HEK293 (cell line): Measurements from ENCODE around the gene PHF23.

Experiments used
- CTCF ChIA-PET: fragments of 350-600 bp; formaldehyde crosslinking; extraction: SDS; loops from one replicate; lab custom pipeline; 2021; ENCODE audit warnings: antibody characterized with exemption; lab: Yijun Ruan, JAX
- POLR2A ChIA-PET: fragments of 300-600 bp; formaldehyde crosslinking; extraction: SDS; loops from one replicate; lab custom pipeline; 2020; ENCODE audit warnings: antibody characterized with exemption, inconsistent platforms; lab: Yijun Ruan, JAX
- H3K27ac ChIP-seq: fragments of 200-500 bp; sonication (Bioruptor generic); 2 replicates; pipeline ENCODE4 v1.5.1; 2014; ENCODE audit warnings: low read depth, low read length, control low read depth, inconsistent platforms; ENCODE audit errors: extremely low read depth
- H3K36me3 ChIP-seq, 2 experiments: fragments of 200-500 bp in 1 of 2; sonication (Bioruptor generic) in 1 of 2; 1 replicate in 1 of 2; 2 replicates in 1 of 2; pipeline ENCODE4 v1.5.1; 2014 to 2017; ENCODE audit warnings: inconsistent platforms in 2 of 2, low read length in 2 of 2; ENCODE audit not compliant: control insufficient read depth in 2 of 2, insufficient read depth in 1 of 2
- H3K4me1 ChIP-seq: fragments of 200-500 bp; sonication (Bioruptor generic); 2 replicates; pipeline ENCODE4 v1.5.1; 2014; ENCODE audit warnings: mild to moderate bottlenecking, low read length, inconsistent platforms; ENCODE audit not compliant: control insufficient read depth, insufficient read depth
- H3K4me3 ChIP-seq: 2 replicates; pipeline ENCODE4 v1.5.1; 2011; ENCODE audit warnings: low read depth, mild to moderate bottlenecking, control low read depth, low read length, moderate library complexity
- H3K9me3 ChIP-seq: fragments of 200-500 bp; sonication (Bioruptor generic); 2 replicates; pipeline ENCODE4 v1.5.1; 2014; ENCODE audit warnings: low read depth, low read length, inconsistent platforms; ENCODE audit not compliant: control insufficient read depth, insufficient read depth
- GLIS2 ChIP-seq: fragments of 450-650 bp; formaldehyde crosslinking; IDR thresholded peaks from 2 replicates; pipeline ENCODE4 v1.5.1; 2016; ENCODE audit warnings: missing biosample characterization, missing genetic modification characterization
- PRDM10 ChIP-seq: fragments of 450-650 bp; formaldehyde crosslinking; IDR thresholded peaks from 2 replicates; pipeline ENCODE4 v1.5.1; 2016; ENCODE audit warnings: missing biosample characterization, missing genetic modification characterization
- SCRT1 ChIP-seq: fragments of 450-650 bp; formaldehyde crosslinking; IDR thresholded peaks from 2 replicates; pipeline ENCODE4 v1.5.1; 2016; ENCODE audit warnings: missing biosample characterization, missing genetic modification characterization, borderline replicate concordance
- WT1 ChIP-seq: fragments of 450-650 bp; formaldehyde crosslinking; IDR thresholded peaks from 2 replicates; pipeline ENCODE4 v1.5.1; 2016; ENCODE audit warnings: missing biosample characterization, missing genetic modification characterization
- ZBTB48 ChIP-seq: fragments of 450-650 bp; formaldehyde crosslinking; IDR thresholded peaks from 2 replicates; pipeline ENCODE4 v1.5.1; 2016; ENCODE audit warnings: missing biosample characterization, missing genetic modification characterization
- ZNF10 ChIP-seq: fragments of 450-650 bp; formaldehyde crosslinking; IDR thresholded peaks from 2 replicates; pipeline ENCODE4 v1.5.1; 2017; ENCODE audit warnings: missing biosample characterization, missing genetic modification characterization
- ZNF112 ChIP-seq: fragments of 450-650 bp; formaldehyde crosslinking; IDR thresholded peaks from 2 replicates; pipeline ENCODE4 v1.5.0; 2017; ENCODE audit warnings: missing biosample characterization, missing genetic modification characterization
- ZNF19 ChIP-seq: fragments of 450-650 bp; formaldehyde crosslinking; IDR thresholded peaks from 2 replicates; pipeline ENCODE4; 2016; ENCODE audit warnings: missing biosample characterization, missing genetic modification characterization, low read depth
- ZNF214 ChIP-seq: fragments of 450-650 bp; formaldehyde crosslinking; IDR thresholded peaks from 2 replicates; pipeline ENCODE4 v1.5.1; 2017; ENCODE audit warnings: missing biosample characterization, mild to moderate bottlenecking, missing genetic modification characterization, borderline replicate concordance
- ZNF335 ChIP-seq: fragments of 450-650 bp; formaldehyde crosslinking; conservative IDR thresholded peaks from 2 replicates; pipeline ENCODE4 v1.5.1; 2016; ENCODE audit warnings: missing biosample characterization, missing genetic modification characterization
- ZNF366 ChIP-seq: fragments of 450-650 bp; formaldehyde crosslinking; conservative IDR thresholded peaks from 2 replicates; pipeline ENCODE4 v1.5.1; 2016; ENCODE audit warnings: missing biosample characterization, missing genetic modification characterization
- ZNF530 ChIP-seq: fragments of 450-650 bp; formaldehyde crosslinking; IDR thresholded peaks from 2 replicates; pipeline ENCODE4 v1.5.1; 2016; ENCODE audit warnings: low read depth, missing biosample characterization, missing genetic modification characterization
- ZNF677 ChIP-seq: fragments of 450-650 bp; IDR thresholded peaks from 2 replicates; pipeline ENCODE4 v1.5.0; 2018; ENCODE audit warnings: missing biosample characterization, mild to moderate bottlenecking, missing genetic modification characterization, moderate library complexity
- TF ChIP-seq, protein P1 (sequence below): fragments of 450-650 bp; formaldehyde crosslinking; conservative IDR thresholded peaks from 2 replicates; pipeline ENCODE4 v1.5.1; 2016; ENCODE audit warnings: low read depth, missing biosample characterization, missing genetic modification characterization

Gene PHF23

DNA sequence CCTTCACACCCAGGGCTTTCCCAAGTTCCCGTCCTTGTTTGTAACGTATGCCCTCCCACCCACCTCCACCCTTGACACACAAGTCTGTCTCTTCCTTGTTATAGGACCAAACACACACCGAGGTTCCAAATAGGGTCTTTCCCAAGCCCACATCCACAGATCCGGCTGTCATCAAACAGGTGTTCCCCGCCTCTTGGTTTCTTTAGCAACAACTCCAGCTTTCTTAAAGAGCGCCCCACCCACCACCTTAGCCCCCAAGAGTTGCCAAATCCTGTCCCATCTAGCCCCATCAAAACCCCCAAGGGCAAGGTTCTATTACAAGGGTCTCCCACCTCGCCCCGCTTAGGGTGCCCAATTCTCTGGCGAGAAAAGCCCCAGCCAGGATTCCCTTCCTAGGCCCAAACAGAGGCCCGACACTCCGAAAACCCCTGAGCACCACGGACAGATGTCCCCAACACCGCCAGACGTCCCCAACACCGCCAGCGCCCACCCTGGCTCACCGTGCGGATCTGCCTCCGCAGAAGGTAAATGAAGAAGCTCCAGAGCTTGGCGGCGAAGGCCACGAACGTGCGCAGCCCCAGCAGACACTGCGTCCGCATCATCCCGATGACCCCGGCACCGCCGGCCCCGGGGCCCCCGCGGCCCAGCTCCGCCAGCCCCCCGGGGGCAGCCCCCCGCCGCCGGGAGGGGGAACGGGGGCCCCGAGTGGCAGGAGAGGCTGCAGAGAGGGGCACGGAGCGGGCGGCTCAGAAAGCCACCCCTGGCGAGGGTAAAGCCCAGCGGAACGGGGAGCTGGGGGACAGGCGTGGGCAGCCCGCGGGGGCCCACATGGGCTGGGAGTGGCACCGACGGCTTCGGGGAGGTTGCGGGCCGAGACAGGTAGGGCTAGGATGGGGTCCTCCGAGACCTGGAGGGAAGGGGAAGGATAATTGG, 11.7 kb upstream of the PHF23 start (continued):
- TF ChIP-seq, protein P1, sequence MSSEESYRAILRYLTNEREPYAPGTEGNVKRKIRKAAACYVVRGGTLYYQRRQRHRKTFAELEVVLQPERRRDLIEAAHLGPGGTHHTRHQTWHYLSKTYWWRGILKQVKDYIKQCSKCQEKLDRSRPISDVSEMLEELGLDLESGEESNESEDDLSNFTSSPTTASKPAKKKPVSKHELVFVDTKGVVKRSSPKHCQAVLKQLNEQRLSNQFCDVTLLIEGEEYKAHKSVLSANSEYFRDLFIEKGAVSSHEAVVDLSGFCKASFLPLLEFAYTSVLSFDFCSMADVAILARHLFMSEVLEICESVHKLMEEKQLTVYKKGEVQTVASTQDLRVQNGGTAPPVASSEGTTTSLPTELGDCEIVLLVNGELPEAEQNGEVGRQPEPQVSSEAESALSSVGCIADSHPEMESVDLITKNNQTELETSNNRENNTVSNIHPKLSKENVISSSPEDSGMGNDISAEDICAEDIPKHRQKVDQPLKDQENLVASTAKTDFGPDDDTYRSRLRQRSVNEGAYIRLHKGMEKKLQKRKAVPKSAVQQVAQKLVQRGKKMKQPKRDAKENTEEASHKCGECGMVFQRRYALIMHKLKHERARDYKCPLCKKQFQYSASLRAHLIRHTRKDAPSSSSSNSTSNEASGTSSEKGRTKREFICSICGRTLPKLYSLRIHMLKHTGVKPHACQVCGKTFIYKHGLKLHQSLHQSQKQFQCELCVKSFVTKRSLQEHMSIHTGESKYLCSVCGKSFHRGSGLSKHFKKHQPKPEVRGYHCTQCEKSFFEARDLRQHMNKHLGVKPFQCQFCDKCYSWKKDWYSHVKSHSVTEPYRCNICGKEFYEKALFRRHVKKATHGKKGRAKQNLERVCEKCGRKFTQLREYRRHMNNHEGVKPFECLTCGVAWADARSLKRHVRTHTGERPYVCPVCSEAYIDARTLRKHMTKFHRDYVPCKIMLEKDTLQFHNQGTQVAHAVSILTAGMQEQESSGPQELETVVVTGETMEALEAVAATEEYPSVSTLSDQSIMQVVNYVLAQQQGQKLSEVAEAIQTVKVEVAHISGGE (tag by site-specific recombination): 0 out of 2 replicates have a peak, but pooled peaks have one; percentile 27
- peak; percentile 59 for TF ChIP-seq ZNF335 (tag by site-specific recombination)
- peak; percentile 31; the same call in 1 of the 2 replicates for TF ChIP-seq GLIS2 (tag by site-specific recombination)
- peak; percentile 50; the same call in 1 of the 2 replicates for TF ChIP-seq SCRT1 (tag by site-specific recombination)
- TF ChIP-seq WT1 (tag by site-specific recombination): no peak
- no peak for TF ChIP-seq ZNF112
- TF ChIP-seq ZBTB48 (tag by site-specific recombination): peak; percentile 22; the same call in 1 of the 2 replicates
- no peak for TF ChIP-seq ZNF19

- Histone ChIP-seq H3K9me3 (no peaks in the 10 kb centered on the region), H3K4me3 (peak overlapping the region; percentile 75), H3K27ac (no peak overlapping the region), H3K36me3 (peaks cover 36 to 47% of the 10 kb centered on the region in 2 experiments), H3K4me1 (peaks cover 13% of the 10 kb centered on the region; the same call in 1 of the 2 replicates)
- CTCF ChIA-PET: interaction anchor here (0.6 to 1.4 kb wide), 2 partner anchors 16 to 121 kb away, joined by 3 to 5 read pairs; no protein-coding TSS in a partner anchor
- no peak for TF ChIP-seq ZNF214 (tag by site-specific recombination)
- TF ChIP-seq ZNF366: no peak
- TF ChIP-seq ZNF530 (tag by site-specific recombination): no peak
- no peak for TF ChIP-seq ZNF10
- TF ChIP-seq PRDM10 (tag by site-specific recombination): no peak
- TF ChIP-seq ZNF677 (tag by site-specific recombination): no peak
- TF ChIP-seq, protein P1 (tag by site-specific recombination): no peak
- POLR2A ChIA-PET: interaction anchor here (1.5 to 1.6 kb wide), 2 partner anchors 12 to 80 kb away, joined by 4 to 7 read pairs; partner anchors contain the start of genes NEURL4 and PHF23
These were observed 10.6 kb upstream of the PHF23 start for GRCh38 chr17:7249830-7250229.
